ENCODE data around the gene SPPL2C. TPM values are rescaled to one million over a fixed set of nuclear protein-coding genes. Genes with fewer than 3 reads are reported as not detected.

Gene SPPL2C
- total RNA-seq, result not detected

GRCh38 chr17:45844695-45845375, at the start of gene SPPL2C:
Gene SPPL2C (plus strand): TSS chr17:45844881. CDS start chr17:45844907, 26 bp downstream.
- H3K9me3 Mint-ChIP-seq, result no peaks in the 10 kb centered on the region
- no peak within 1 kb of the TSS for H3K27ac Mint-ChIP-seq
- no peak for ATAC-seq
- no peaks in the 10 kb centered on the region for H3K36me3 Mint-ChIP-seq
- DNase-seq (ENCODE audit: low spot score in 2 of 2), result no peak

GRCh38 chr17:45800816-45801215, 43.9 kb upstream of the SPPL2C start:
- ATAC-seq (no peak), DNase-seq (ENCODE audit: low spot score in 2 of 2) (no peak)
- H3K36me3 Mint-ChIP-seq, result no peaks in the 10 kb centered on the region
- no peak overlapping the region for H3K27ac Mint-ChIP-seq
- H3K9me3 Mint-ChIP-seq, result no peaks in the 10 kb centered on the region

- no peak for ATAC-seq
- DNase-seq (ENCODE audit: low spot score in 2 of 2), result no peak
- no peaks in the 10 kb centered on the region for H3K9me3 Mint-ChIP-seq
- no peak overlapping the region for H3K27ac Mint-ChIP-seq
- H3K36me3 Mint-ChIP-seq, result no peaks in the 10 kb centered on the region
Measured at GRCh38 chr17:45801421-45801820, 43.3 kb upstream of the SPPL2C start.

- no peaks in the 10 kb centered on the region for H3K9me3 Mint-ChIP-seq
- no peaks in the 10 kb centered on the region for H3K36me3 Mint-ChIP-seq
- no peak for ATAC-seq
- no peak for DNase-seq (ENCODE audit: low spot score in 2 of 2)
- H3K27ac Mint-ChIP-seq, result no peak overlapping the region
Measured at GRCh38 chr17:45808845-45809244, 35.8 kb upstream of the SPPL2C start.

GRCh38 chr17:45809499-45809898, 35.2 kb upstream of the SPPL2C start:
- H3K36me3 Mint-ChIP-seq, result no peaks in the 10 kb centered on the region
- no peak overlapping the region for H3K27ac Mint-ChIP-seq
- H3K9me3 Mint-ChIP-seq, result no peaks in the 10 kb centered on the region
- no peak for DNase-seq (ENCODE audit: low spot score in 2 of 2)
- no peak for ATAC-seq

GRCh38 chr17:45812102-45812501, 32.6 kb upstream of the SPPL2C start:
- ATAC-seq (no peak), DNase-seq (ENCODE audit: low spot score in 2 of 2) (no peak)
- Mint-ChIP-seq H3K27ac (no peak overlapping the region), H3K9me3 (no peaks in the 10 kb centered on the region), H3K36me3 (no peaks in the 10 kb centered on the region)

- ATAC-seq (no peak), DNase-seq (ENCODE audit: low spot score in 2 of 2) (no peak)
- Mint-ChIP-seq H3K9me3 (no peaks in the 10 kb centered on the region), H3K27ac (no peak overlapping the region), H3K36me3 (no peaks in the 10 kb centered on the region)
Measured at GRCh38 chr17:45813048-45813725, 31.5 kb upstream of the SPPL2C start.

- Mint-ChIP-seq H3K36me3 (no peaks in the 10 kb centered on the region), H3K27ac (no peak overlapping the region), H3K9me3 (no peaks in the 10 kb centered on the region)
- no peak for DNase-seq (ENCODE audit: low spot score in 2 of 2)
- no peak for ATAC-seq
Measured at GRCh38 chr17:45814622-45815606, 29.8 kb upstream of the SPPL2C start.

- Mint-ChIP-seq H3K36me3 (no peaks in the 10 kb centered on the region), H3K9me3 (no peaks in the 10 kb centered on the region), H3K27ac (no peak overlapping the region)
- no peak for DNase-seq (ENCODE audit: low spot score in 2 of 2)
- no peak for ATAC-seq
Measured at GRCh38 chr17:45815752-45816151, 28.9 kb upstream of the SPPL2C start.

- Mint-ChIP-seq H3K27ac (no peak overlapping the region), H3K9me3 (no peaks in the 10 kb centered on the region), H3K36me3 (no peaks in the 10 kb centered on the region)
- DNase-seq (ENCODE audit: low spot score in 2 of 2), result no peak
- ATAC-seq, result no peak
Measured at GRCh38 chr17:45818041-45818440, 26.6 kb upstream of the SPPL2C start.

GRCh38 chr17:45818699-45819098, 26.0 kb upstream of the SPPL2C start:
- H3K9me3 Mint-ChIP-seq, result no peaks in the 10 kb centered on the region
- DNase-seq (ENCODE audit: low spot score in 2 of 2) (no peak), ATAC-seq (no peak)
- no peak overlapping the region for H3K27ac Mint-ChIP-seq
- H3K36me3 Mint-ChIP-seq, result no peaks in the 10 kb centered on the region

- no peaks in the 10 kb centered on the region for H3K36me3 Mint-ChIP-seq
- H3K9me3 Mint-ChIP-seq, result no peaks in the 10 kb centered on the region
- ATAC-seq (no peak), DNase-seq (ENCODE audit: low spot score in 2 of 2) (no peak)
- no peak overlapping the region for H3K27ac Mint-ChIP-seq
Measured at GRCh38 chr17:45819632-45820031, 25.0 kb upstream of the SPPL2C start.

- H3K9me3 Mint-ChIP-seq, result no peaks in the 10 kb centered on the region
- DNase-seq (ENCODE audit: low spot score in 2 of 2) (no peak), ATAC-seq (no peak)
- no peaks in the 10 kb centered on the region for H3K36me3 Mint-ChIP-seq
- no peak overlapping the region for H3K27ac Mint-ChIP-seq
Measured at GRCh38 chr17:45820052-45820780, 24.5 kb upstream of the SPPL2C start.

- Mint-ChIP-seq H3K27ac (no peak overlapping the region), H3K36me3 (no peaks in the 10 kb centered on the region), H3K9me3 (no peaks in the 10 kb centered on the region)
- ATAC-seq (no peak), DNase-seq (ENCODE audit: low spot score in 2 of 2) (no peak)
Measured at GRCh38 chr17:45821147-45821546, 23.5 kb upstream of the SPPL2C start.

- H3K27ac Mint-ChIP-seq, result no peak overlapping the region
- no peak for DNase-seq (ENCODE audit: low spot score in 2 of 2)
- H3K9me3 Mint-ChIP-seq, result no peaks in the 10 kb centered on the region
- ATAC-seq, result peak; percentile 30 to 43
- no peaks in the 10 kb centered on the region for H3K36me3 Mint-ChIP-seq
Measured at GRCh38 chr17:45823598-45823997, 21.1 kb upstream of the SPPL2C start.

- ATAC-seq, result no peak
- Mint-ChIP-seq H3K36me3 (no peaks in the 10 kb centered on the region), H3K9me3 (no peaks in the 10 kb centered on the region), H3K27ac (no peak overlapping the region)
- no peak for DNase-seq (ENCODE audit: low spot score in 2 of 2)
Measured at GRCh38 chr17:45824475-45824874, 20.2 kb upstream of the SPPL2C start.

Data from activated naive CD4-positive, alpha-beta T cell treated with anti-CD3 and anti-CD28 coated beads, Interleukin-2, amount 50 U/mL, for 72 hours (primary cell).